NT2/D1 (cell line): ENCODE measurements around the gene CUL1.

ENCODE experiments used
- SUZ12 ChIP-seq: IDR thresholded peaks from 2 replicates; pipeline ENCODE4 v1.6.1; 2011; ENCODE audit not compliant: insufficient read length, insufficient read depth; ENCODE audit errors: extremely low read depth
- YY1 ChIP-seq: IDR thresholded peaks from 2 replicates; pipeline ENCODE4 v1.6.1; 2011; ENCODE audit not compliant: insufficient read length, insufficient read depth
- ZNF274 ChIP-seq: IDR thresholded peaks from 2 replicates; pipeline ENCODE4 v1.6.1; 2011; ENCODE audit warnings: mild to moderate bottlenecking, low read depth, low read length

GRCh38 chr7:148674689-148675088 is 24.0 kb upstream of the CUL1 start:
- no peak for TF ChIP-seq YY1
- TF ChIP-seq ZNF274: no peak
- no peak for TF ChIP-seq SUZ12
